BE2C (cell line): Measurements from ENCODE around the gene OLFM1.

ENCODE experiments used
- DNase-seq: peaks from one replicate; pipeline ENCODE4 v3.0.0-alpha.2; 2020
- H3K27me3 ChIP-seq: fragments of 250-450 bp; sonication (Bioruptor Pico); 2 replicates; pipeline ENCODE4 v1.5.1; 2020; ENCODE audit warnings: mild to moderate bottlenecking
- H3K36me3 ChIP-seq: fragments of 250-450 bp; sonication (Bioruptor Pico); 2 replicates; pipeline ENCODE4 v1.5.1; 2020; ENCODE audit warnings: mild to moderate bottlenecking
- H3K4me1 ChIP-seq: fragments of 250-450 bp; sonication (Bioruptor Pico); 2 replicates; pipeline ENCODE4 v1.5.1; 2020
- H3K4me3 ChIP-seq: 2 replicates; pipeline ENCODE4 v1.5.1; 2011; ENCODE audit warnings: low read depth, low read length
- H3K9me3 ChIP-seq: fragments of 250-450 bp; sonication (Bioruptor Pico); 2 replicates; pipeline ENCODE4 v1.5.1; 2020
- CTCF ChIP-seq: IDR thresholded peaks from 2 replicates; pipeline ENCODE4 v1.5.1; 2012; ENCODE audit warnings: mild to moderate bottlenecking, low read depth, low read length

Gene OLFM1

GRCh38 chr9:135043345-135043744, 44.1 kb upstream of the OLFM1 start:
- no peak for TF ChIP-seq CTCF
- no peaks in the 10 kb centered on the region for H3K4me1 ChIP-seq
- no peak overlapping the region for H3K4me3 ChIP-seq
- H3K27me3 ChIP-seq = no peaks in the 10 kb centered on the region
- H3K36me3 ChIP-seq = no peaks in the 10 kb centered on the region
- no peaks in the 10 kb centered on the region for H3K9me3 ChIP-seq
- no peak for DNase-seq

- no peak for TF ChIP-seq CTCF
- H3K4me1 ChIP-seq = no peaks in the 10 kb centered on the region; the same call in 1 of the 2 replicates
- H3K4me3 ChIP-seq = no peak overlapping the region
- H3K9me3 ChIP-seq = no peaks in the 10 kb centered on the region
- no peaks in the 10 kb centered on the region for H3K36me3 ChIP-seq
- no peaks in the 10 kb centered on the region for H3K27me3 ChIP-seq
- DNase-seq = no peak
Measured at GRCh38 chr9:135045264-135045927, 42.1 kb upstream of the OLFM1 start.

- H3K4me3 ChIP-seq = no peak overlapping the region
- no peaks in the 10 kb centered on the region for H3K36me3 ChIP-seq
- TF ChIP-seq CTCF = no peak
- H3K9me3 ChIP-seq = no peaks in the 10 kb centered on the region
- no peak for DNase-seq
- no peaks in the 10 kb centered on the region; the same call in 1 of the 2 replicates for H3K4me1 ChIP-seq
- no peaks in the 10 kb centered on the region for H3K27me3 ChIP-seq
Measured at GRCh38 chr9:135045928-135046738, 41.3 kb upstream of the OLFM1 start.

- Histone ChIP-seq H3K36me3 (no peaks in the 10 kb centered on the region), H3K27me3 (no peaks in the 10 kb centered on the region), H3K4me3 (no peak overlapping the region), H3K4me1 (no peaks in the 10 kb centered on the region; the same call in 1 of the 2 replicates), H3K9me3 (no peaks in the 10 kb centered on the region)
- no peak for DNase-seq
- TF ChIP-seq CTCF = no peak
Measured at GRCh38 chr9:135046739-135047350, 40.6 kb upstream of the OLFM1 start.

- no peak for DNase-seq
- no peaks in the 10 kb centered on the region for H3K9me3 ChIP-seq
- H3K36me3 ChIP-seq = no peaks in the 10 kb centered on the region
- H3K27me3 ChIP-seq = no peaks in the 10 kb centered on the region
- H3K4me3 ChIP-seq = no peak overlapping the region
- no peak for TF ChIP-seq CTCF
- no peaks in the 10 kb centered on the region; the same call in 1 of the 2 replicates for H3K4me1 ChIP-seq
Measured at GRCh38 chr9:135047521-135047920, 39.9 kb upstream of the OLFM1 start.
